Neural crest cell (in vitro differentiated cells): ENCODE measurements around the gene EOMES. TPM values are rescaled to one million over a fixed set of nuclear protein-coding genes. Genes with fewer than 3 reads are reported as not detected.
A peak's percentile ranks its signal among the peaks of the same experiment; 100 is the strongest.

Experiments used
- DNase-seq: peaks from one replicate; pipeline ENCODE4 v3.0.0; 2021; ENCODE audit warnings: low read depth, mixed read lengths, low spot score
- H3K27ac Mint-ChIP-seq: one replicate; pipeline ENCODE4 v1.8.0; 2021; ENCODE audit warnings: mild to moderate bottlenecking, mixed read lengths; ENCODE audit not compliant: unreplicated experiment
- H3K27me3 Mint-ChIP-seq: 2 replicates; pipeline ENCODE4 v1.8.0; 2021; ENCODE audit warnings: low read depth, mild to moderate bottlenecking, mixed read lengths
- H3K36me3 Mint-ChIP-seq: 2 replicates; pipeline ENCODE4 v1.8.0; 2021; ENCODE audit warnings: low read depth, mild to moderate bottlenecking, mixed read lengths
- H3K4me1 Mint-ChIP-seq: 2 replicates; pipeline ENCODE4 v1.8.0; 2021; ENCODE audit warnings: mixed read lengths
- H3K4me3 Mint-ChIP-seq: one replicate; pipeline ENCODE4 v1.8.0; 2021; ENCODE audit warnings: mild to moderate bottlenecking, mixed read lengths
- H3K9me3 Mint-ChIP-seq: 2 replicates; pipeline ENCODE4 v1.8.0; 2021; ENCODE audit warnings: mixed read lengths
- total RNA-seq: library from RNA; stranded (reverse); gene quantifications from 2 replicates; pipeline ENCODE4 v1.2.1, GENCODE V29; 2021
- TF ChIP-seq, protein P1 (sequence below): fragments of 200-600 bp; sonication (generic); conservative IDR thresholded peaks from 2 replicates; pipeline ENCODE4 v1.5.0; 2021; ENCODE audit warnings: antibody characterized with exemption, mild to moderate bottlenecking

EOMES gene
- total RNA-seq, 1 donor from 2014 or later = not detected

DNA sequence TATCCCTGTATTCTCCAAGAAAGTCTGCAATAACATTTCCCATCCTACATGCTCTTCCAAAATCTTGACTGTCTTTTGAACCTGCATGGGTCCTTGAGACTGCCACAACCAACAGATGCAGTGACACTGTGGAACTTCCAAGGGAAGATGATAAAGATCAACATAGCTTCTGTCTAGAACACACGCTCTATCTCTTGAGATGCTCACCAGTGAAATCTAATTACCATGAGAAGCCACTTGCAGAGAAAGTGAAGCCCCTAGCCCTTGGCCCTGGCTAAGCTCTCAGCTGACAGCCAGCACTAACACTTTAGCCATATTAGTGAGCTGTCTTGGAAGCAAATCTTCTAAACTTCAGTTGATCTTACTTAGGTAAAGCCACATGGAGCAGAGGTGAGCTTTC is 36.6 kb downstream of the EOMES start:
- Mint-ChIP-seq H3K27ac (no peak overlapping the region), H3K4me3 (no peak overlapping the region), H3K36me3 (no peaks in the 10 kb centered on the region), H3K9me3 (peaks cover 3% of the 10 kb centered on the region), H3K27me3 (no peaks in the 10 kb centered on the region), H3K4me1 (peaks cover 6% of the 10 kb centered on the region)
- TF ChIP-seq, protein P1, sequence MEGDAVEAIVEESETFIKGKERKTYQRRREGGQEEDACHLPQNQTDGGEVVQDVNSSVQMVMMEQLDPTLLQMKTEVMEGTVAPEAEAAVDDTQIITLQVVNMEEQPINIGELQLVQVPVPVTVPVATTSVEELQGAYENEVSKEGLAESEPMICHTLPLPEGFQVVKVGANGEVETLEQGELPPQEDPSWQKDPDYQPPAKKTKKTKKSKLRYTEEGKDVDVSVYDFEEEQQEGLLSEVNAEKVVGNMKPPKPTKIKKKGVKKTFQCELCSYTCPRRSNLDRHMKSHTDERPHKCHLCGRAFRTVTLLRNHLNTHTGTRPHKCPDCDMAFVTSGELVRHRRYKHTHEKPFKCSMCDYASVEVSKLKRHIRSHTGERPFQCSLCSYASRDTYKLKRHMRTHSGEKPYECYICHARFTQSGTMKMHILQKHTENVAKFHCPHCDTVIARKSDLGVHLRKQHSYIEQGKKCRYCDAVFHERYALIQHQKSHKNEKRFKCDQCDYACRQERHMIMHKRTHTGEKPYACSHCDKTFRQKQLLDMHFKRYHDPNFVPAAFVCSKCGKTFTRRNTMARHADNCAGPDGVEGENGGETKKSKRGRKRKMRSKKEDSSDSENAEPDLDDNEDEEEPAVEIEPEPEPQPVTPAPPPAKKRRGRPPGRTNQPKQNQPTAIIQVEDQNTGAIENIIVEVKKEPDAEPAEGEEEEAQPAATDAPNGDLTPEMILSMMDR = no peak
- DNase-seq = no peak

GRCh38 chr3:27684302-27684701 is 37.8 kb downstream of the EOMES start:
- DNase-seq = no peak
- no peaks in the 10 kb centered on the region for H3K36me3 Mint-ChIP-seq
- peaks cover under 1% of the 10 kb centered on the region for H3K9me3 Mint-ChIP-seq
- H3K27me3 Mint-ChIP-seq = no peaks in the 10 kb centered on the region
- H3K27ac Mint-ChIP-seq = peak overlapping the region; percentile 71
- H3K4me3 Mint-ChIP-seq = no peak overlapping the region
- H3K4me1 Mint-ChIP-seq = peaks cover 6% of the 10 kb centered on the region
- TF ChIP-seq, protein P1 = no peak

DNA sequence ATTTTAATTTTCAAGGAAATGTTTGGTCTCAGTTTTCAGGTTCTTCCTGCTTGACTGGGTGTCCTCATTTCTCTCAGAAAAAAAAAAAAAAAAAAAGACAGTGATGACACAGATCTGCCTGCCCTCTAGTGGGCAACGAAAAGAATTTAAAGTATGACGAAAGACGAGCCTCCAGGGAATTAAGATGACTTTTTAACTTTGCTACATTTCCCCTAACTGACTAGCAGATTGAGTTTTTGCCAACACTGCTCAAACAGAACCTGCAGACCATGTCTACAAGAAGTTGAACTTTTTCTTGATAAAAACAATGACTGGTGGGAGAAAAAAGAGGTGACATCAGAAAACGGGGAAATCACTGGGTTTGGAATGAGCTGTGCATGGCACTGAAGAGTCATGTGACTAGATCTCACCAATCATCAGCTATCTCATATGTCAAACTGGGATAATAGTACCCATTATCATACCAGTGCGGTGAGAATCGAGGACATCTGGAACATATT is 40.8 kb downstream of the EOMES start:
- Mint-ChIP-seq H3K9me3 (no peaks in the 10 kb centered on the region), H3K4me3 (peak overlapping the region; percentile 44), H3K27me3 (no peaks in the 10 kb centered on the region), H3K27ac (peak overlapping the region; percentile 46), H3K36me3 (no peaks in the 10 kb centered on the region), H3K4me1 (peaks cover 6% of the 10 kb centered on the region)
- DNase-seq = peak; percentile 34
- TF ChIP-seq, protein P1 = peak; percentile 91

DNA sequence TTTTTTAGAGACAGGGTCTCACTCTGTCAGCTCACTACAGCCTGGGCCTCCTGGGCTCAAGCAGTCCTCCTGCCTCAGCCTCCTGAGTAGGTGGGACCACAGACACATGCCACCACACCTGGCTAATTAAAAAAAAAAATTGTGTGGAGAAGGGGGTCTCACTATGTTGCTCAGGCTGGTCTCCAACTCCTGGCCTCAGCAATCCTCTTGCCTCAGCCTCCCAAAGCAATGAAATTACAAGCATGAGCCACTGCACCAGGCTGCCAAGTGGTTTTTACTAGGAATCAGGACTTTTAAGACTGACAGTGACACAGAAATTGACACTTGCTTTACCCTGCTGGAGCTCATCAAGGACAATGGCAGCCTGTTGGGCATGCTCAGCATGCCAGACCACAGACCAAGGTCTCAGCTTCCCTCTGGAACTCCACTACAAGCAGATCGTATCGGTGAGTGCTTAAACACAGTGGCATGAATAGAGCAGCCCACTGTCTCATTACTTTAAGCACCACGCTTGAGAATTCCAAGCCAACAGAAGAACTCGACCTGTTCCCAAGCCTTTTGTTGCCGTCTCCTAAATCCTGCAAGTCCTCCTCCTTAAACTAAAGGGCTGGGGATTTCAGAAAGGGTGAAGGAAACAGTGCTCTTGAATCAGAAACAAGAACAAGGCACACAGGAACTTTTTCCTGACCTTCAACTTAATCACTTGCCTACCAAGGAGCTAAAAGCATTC is 41.4 kb downstream of the EOMES start:
- Mint-ChIP-seq H3K27ac (peak overlapping the region; percentile 59), H3K4me1 (peaks cover 6% of the 10 kb centered on the region)

GRCh38 chr3:27679691-27680090 is 42.4 kb downstream of the EOMES start:
- TF ChIP-seq, protein P1 = no peak
- Mint-ChIP-seq H3K36me3 (no peaks in the 10 kb centered on the region), H3K4me1 (peaks cover 6% of the 10 kb centered on the region), H3K27me3 (no peaks in the 10 kb centered on the region), H3K9me3 (no peaks in the 10 kb centered on the region), H3K27ac (no peak overlapping the region), H3K4me3 (no peak overlapping the region)
- DNase-seq = no peak

More for the DNA sequence above, 41.4 kb downstream of the EOMES start:
- Mint-ChIP-seq H3K4me3 (no peak overlapping the region), H3K27me3 (no peaks in the 10 kb centered on the region), H3K36me3 (no peaks in the 10 kb centered on the region), H3K9me3 (no peaks in the 10 kb centered on the region)
- TF ChIP-seq, protein P1 = no peak
- DNase-seq = no peak
